DOHH2 (cell line): ENCODE results near the gene SH3RF2.

Source experiments
- H3F3A ChIP-seq: fragments of 200-600 bp; sonication (generic), shearing (Covaris generic); 2 replicates; pipeline ENCODE4 v1.6.0; 2016; ENCODE audit warnings: antibody characterized with exemption, mild to moderate bottlenecking; ENCODE audit not compliant: control insufficient read depth, insufficient read depth
- H3K27ac ChIP-seq: fragments of 200-600 bp; sonication (generic); 2 replicates; pipeline ENCODE4 v1.5.1; 2014; ENCODE audit warnings: low read depth, mild to moderate bottlenecking, low read length, moderate library complexity
- H3K27me3 ChIP-seq: fragments of 200-600 bp; sonication (generic); 2 replicates; pipeline ENCODE4 v1.6.1; 2014; ENCODE audit warnings: mild to moderate bottlenecking, low read length, mixed read lengths; ENCODE audit not compliant: control insufficient read depth
- H3K36me3 ChIP-seq: fragments of 200-600 bp; sonication (generic); 2 replicates; pipeline ENCODE4 v1.6.1; 2014; ENCODE audit warnings: mild to moderate bottlenecking, low read length, moderate library complexity, mixed read lengths; ENCODE audit not compliant: control insufficient read depth
- H3K4me1 ChIP-seq: fragments of 200-600 bp; sonication (generic); 2 replicates; pipeline ENCODE4 v1.6.1; 2014; ENCODE audit warnings: mild to moderate bottlenecking, low read length, mixed read lengths; ENCODE audit not compliant: control insufficient read depth
- H3K4me2 ChIP-seq: fragments of 200-600 bp; sonication (generic); 2 replicates; pipeline ENCODE4 v1.6.0; 2014; ENCODE audit warnings: mild to moderate bottlenecking, low read length, moderate library complexity
- H3K4me3 ChIP-seq: fragments of 200-600 bp; sonication (generic); 2 replicates; pipeline ENCODE4 v1.5.1; 2014; ENCODE audit warnings: mild to moderate bottlenecking, low read length, mixed read lengths
- H3K79me2 ChIP-seq: fragments of 200-600 bp; sonication (generic); 2 replicates; pipeline ENCODE4 v1.6.1; 2014; ENCODE audit warnings: mild to moderate bottlenecking, low read length, mixed read lengths; ENCODE audit not compliant: control insufficient read depth
- H3K9me2 ChIP-seq: fragments of 200-600 bp; sonication (generic); replicated peaks from 2 replicates; pipeline ENCODE4 v1.6.1; 2014; ENCODE audit warnings: mild to moderate bottlenecking, low read length, mixed read lengths; ENCODE audit not compliant: control insufficient read depth
- H3K9me3 ChIP-seq: fragments of 200-600 bp; sonication (generic); 2 replicates; pipeline ENCODE4 v1.6.1; 2014; ENCODE audit warnings: antibody characterized with exemption, low read length, mixed read lengths; ENCODE audit not compliant: control insufficient read depth, insufficient read depth
- H4K20me1 ChIP-seq: fragments of 200-600 bp; sonication (generic); 2 replicates; pipeline ENCODE4 v1.6.0; 2014; ENCODE audit warnings: low read depth, mild to moderate bottlenecking, antibody characterized with exemption, low read length, moderate library complexity; ENCODE audit not compliant: control insufficient read depth, insufficient read depth
- CTCF ChIP-seq: fragments of 200-600 bp; sonication (generic); IDR thresholded peaks from one replicate; pipeline ENCODE4 v1.5.1; 2014; ENCODE audit warnings: antibody characterized with exemption, mild to moderate bottlenecking, low read depth, low read length; ENCODE audit not compliant: poor library complexity, severe bottlenecking
- EZH2phosphoT487 ChIP-seq: fragments of 200-600 bp; sonication (generic); IDR thresholded peaks from 2 replicates; pipeline ENCODE4 v1.6.1; 2017; ENCODE audit warnings: borderline replicate concordance, mild to moderate bottlenecking, antibody characterized with exemption, low read length, moderate library complexity, mixed read lengths

SH3RF2 gene

GRCh38 chr5:146084376-146084775 is 148.0 kb downstream of the SH3RF2 start:
- no peak overlapping the region for H3K4me2 ChIP-seq
- no peaks in the 10 kb centered on the region for H3F3A ChIP-seq
- no peak overlapping the region for H3K4me3 ChIP-seq
- H3K27me3 ChIP-seq: 0 out of 2 replicates have a peak, but pooled peaks cover 2% of the 10 kb centered on the region
- TF ChIP-seq CTCF: no peak
- no peak for TF ChIP-seq EZH2phosphoT487
- peaks cover 5% of the 10 kb centered on the region; the same call in 1 of the 2 replicates for H3K4me1 ChIP-seq
- H3K9me2 ChIP-seq: no peaks in the 10 kb centered on the region
- H4K20me1 ChIP-seq: no peaks in the 10 kb centered on the region
- H3K36me3 ChIP-seq: no peaks in the 10 kb centered on the region
- no peaks in the 10 kb centered on the region for H3K79me2 ChIP-seq
- H3K9me3 ChIP-seq: no peaks in the 10 kb centered on the region
- H3K27ac ChIP-seq: no peak overlapping the region

- H3K9me3 ChIP-seq: no peaks in the 10 kb centered on the region
- H3K27ac ChIP-seq: no peak overlapping the region
- H3K4me1 ChIP-seq: no peaks in the 10 kb centered on the region
- no peak overlapping the region for H3K4me2 ChIP-seq
- no peak overlapping the region for H3K4me3 ChIP-seq
- no peaks in the 10 kb centered on the region for H4K20me1 ChIP-seq
- TF ChIP-seq EZH2phosphoT487 (no peak), CTCF (no peak)
- H3K36me3 ChIP-seq: no peaks in the 10 kb centered on the region
- no peaks in the 10 kb centered on the region for H3K27me3 ChIP-seq
- no peaks in the 10 kb centered on the region for H3K9me2 ChIP-seq
- no peaks in the 10 kb centered on the region for H3K79me2 ChIP-seq
- no peaks in the 10 kb centered on the region for H3F3A ChIP-seq
These were observed 151.7 kb downstream of the SH3RF2 start for GRCh38 chr5:146088098-146088497.

GRCh38 chr5:146089287-146089686 is 152.9 kb downstream of the SH3RF2 start:
- no peak for TF ChIP-seq CTCF
- H3K9me2 ChIP-seq: no peaks in the 10 kb centered on the region
- no peaks in the 10 kb centered on the region for H3K27me3 ChIP-seq
- no peaks in the 10 kb centered on the region for H4K20me1 ChIP-seq
- no peaks in the 10 kb centered on the region for H3K9me3 ChIP-seq
- no peaks in the 10 kb centered on the region for H3F3A ChIP-seq
- no peaks in the 10 kb centered on the region for H3K36me3 ChIP-seq
- H3K79me2 ChIP-seq: no peaks in the 10 kb centered on the region
- no peak overlapping the region for H3K27ac ChIP-seq
- H3K4me1 ChIP-seq: no peaks in the 10 kb centered on the region
- no peak overlapping the region for H3K4me3 ChIP-seq
- H3K4me2 ChIP-seq: no peak overlapping the region

GRCh38 chr5:146091881-146092280 is 155.5 kb downstream of the SH3RF2 start:
- no peaks in the 10 kb centered on the region for H3K27me3 ChIP-seq

More at GRCh38 chr5:146091881-146092280, 155.5 kb downstream of the SH3RF2 start:
- no peaks in the 10 kb centered on the region for H3K79me2 ChIP-seq
- H3F3A ChIP-seq: no peaks in the 10 kb centered on the region
- no peak for TF ChIP-seq CTCF
- TF ChIP-seq EZH2phosphoT487: no peak
- H3K9me2 ChIP-seq: no peaks in the 10 kb centered on the region
- no peaks in the 10 kb centered on the region for H3K36me3 ChIP-seq
- H3K9me3 ChIP-seq: no peaks in the 10 kb centered on the region
- H3K4me3 ChIP-seq: no peak overlapping the region
- no peak overlapping the region for H3K27ac ChIP-seq
- H3K4me2 ChIP-seq: no peak overlapping the region
- H4K20me1 ChIP-seq: no peaks in the 10 kb centered on the region
- H3K4me1 ChIP-seq: no peaks in the 10 kb centered on the region
